GM21515 (cell line): Measurements from ENCODE around the gene FAM193B.
"Not testable (repeated sequence)": the region's sequence is repeated elsewhere in the genome, so short reads cannot be mapped to it uniquely, and the experiment has no call there.

Experiments used
- ATAC-seq: cut with Tn5 transposase; IDR thresholded peaks from one replicate; pipeline ENCODE4 v1.9.1; 2021; ENCODE audit not compliant: unreplicated experiment

Gene FAM193B

GRCh38 chr5:177487975-177488374 lies 66.4 kb downstream of the FAM193B start:
- ATAC-seq: no peak

GRCh38 chr5:177487144-177487543 lies 67.2 kb downstream of the FAM193B start:
- no peak for ATAC-seq

GRCh38 chr5:177486256-177486655 lies 68.1 kb downstream of the FAM193B start:
- ATAC-seq: no peak

- not testable (repeated sequence) for ATAC-seq
Observed at GRCh38 chr5:177485753-177486152, 68.6 kb downstream of the FAM193B start.

GRCh38 chr5:177484902-177485549 lies 69.3 kb downstream of the FAM193B start:
- ATAC-seq: no peak

- no peak for ATAC-seq
Observed at GRCh38 chr5:177483994-177484901, 70.1 kb downstream of the FAM193B start.

- no peak for ATAC-seq
Observed at GRCh38 chr5:177483042-177483441, 71.3 kb downstream of the FAM193B start.

- ATAC-seq: no peak
Observed at GRCh38 chr5:177482359-177482795, 72.0 kb downstream of the FAM193B start.

GRCh38 chr5:177479774-177480173 lies 74.6 kb downstream of the FAM193B start:
- no peak for ATAC-seq

- ATAC-seq: no peak
Observed at GRCh38 chr5:177478711-177479646, 75.4 kb downstream of the FAM193B start.

- no peak for ATAC-seq
Observed at GRCh38 chr5:177477701-177478477, 76.5 kb downstream of the FAM193B start.

- ATAC-seq: no peak
Observed at GRCh38 chr5:177476531-177477233, 77.7 kb downstream of the FAM193B start.

- no peak for ATAC-seq
Observed at GRCh38 chr5:177475563-177476427, 78.6 kb downstream of the FAM193B start.

GRCh38 chr5:177474846-177475562 lies 79.4 kb downstream of the FAM193B start:
- ATAC-seq: no peak

GRCh38 chr5:177474002-177474476 lies 80.3 kb downstream of the FAM193B start:
- ATAC-seq: no peak

- no peak for ATAC-seq
Observed at GRCh38 chr5:177473443-177474001, 80.8 kb downstream of the FAM193B start, which contains the start of gene DBN1. TSS of gene DBN1 (minus strand) at chr5:177473634. CDS start at chr5:177473521, 113 bp downstream.
